ENCODE data around the gene SEL1L3. TPM values are rescaled to one million over a fixed set of nuclear protein-coding genes. Genes with fewer than 3 reads are reported as not detected.

Gene SEL1L3
- polyA plus RNA-seq, 4 donors: 16.3 to 25.4 (median 24.1) TPM

DNA sequence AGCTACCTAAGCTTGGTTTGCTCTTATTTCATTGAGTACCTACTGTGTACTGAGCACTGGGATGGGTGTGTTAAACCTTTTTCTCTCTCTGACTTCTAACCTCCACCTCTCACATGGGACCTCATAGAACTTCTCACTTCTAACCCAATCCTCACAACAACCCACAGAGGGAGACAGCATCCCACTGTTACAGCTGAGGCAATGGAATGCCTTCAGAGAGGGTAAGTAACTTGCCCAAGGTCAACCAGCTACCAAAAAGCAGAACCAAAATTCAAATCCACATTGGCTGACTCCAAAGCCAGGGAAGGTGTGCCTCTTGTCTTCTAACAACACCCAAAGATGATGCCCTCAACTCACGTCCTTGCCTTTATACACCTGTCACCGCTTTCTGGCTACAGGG lies 5.4 kb downstream of the SEL1L3 start:
- no peak for DNase-seq (ENCODE audit: low read depth in 4 of 4, low spot score in 3 of 4)

DNA sequence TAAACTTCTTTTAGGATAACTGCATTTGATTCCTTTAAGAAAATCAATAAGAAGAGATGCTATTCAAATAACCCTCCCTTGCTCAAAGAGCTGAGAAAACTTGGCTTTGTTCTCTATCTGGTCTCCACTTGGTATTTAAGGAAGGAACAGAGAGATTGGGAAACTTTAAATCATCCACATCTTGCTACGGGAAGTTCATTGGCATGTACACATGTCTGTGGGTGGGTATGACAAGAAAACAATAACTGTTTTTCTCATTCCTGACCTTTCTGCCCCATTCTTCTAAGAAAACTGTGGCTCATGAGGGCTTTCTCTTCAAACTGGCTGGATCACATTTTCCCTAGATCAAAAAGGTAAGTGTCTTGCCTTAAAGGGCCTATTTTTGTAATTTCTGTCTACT lies 6.0 kb downstream of the SEL1L3 start:
- no peak for DNase-seq (ENCODE audit: low read depth in 4 of 4, low spot score in 3 of 4)

DNA sequence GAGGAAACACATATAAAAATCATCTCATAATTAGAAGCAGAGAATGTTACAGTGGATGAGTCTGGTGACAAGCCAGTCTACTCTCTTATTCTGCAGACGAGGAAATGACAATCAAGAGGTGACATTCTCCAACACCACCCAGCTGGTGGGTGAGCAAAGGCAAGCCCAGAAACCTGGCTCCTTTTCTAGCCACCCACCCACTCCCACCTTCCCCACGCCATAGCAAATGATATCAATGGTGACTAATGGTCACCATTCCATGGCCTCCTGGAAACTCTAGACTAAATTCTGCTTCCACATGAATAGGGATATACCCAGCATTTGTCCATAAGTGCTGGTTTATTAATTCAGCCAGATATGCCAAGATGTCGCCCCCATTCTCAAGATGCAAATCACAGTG lies 10.7 kb downstream of the SEL1L3 start:
- DNase-seq (ENCODE audit: low read depth in 4 of 4, low spot score in 3 of 4): no peak

- DNase-seq (ENCODE audit: low read depth in 4 of 4, low spot score in 3 of 4): no peak
Observed at GRCh38 chr4:25847329-25847728, 15.5 kb downstream of the SEL1L3 start.

DNA sequence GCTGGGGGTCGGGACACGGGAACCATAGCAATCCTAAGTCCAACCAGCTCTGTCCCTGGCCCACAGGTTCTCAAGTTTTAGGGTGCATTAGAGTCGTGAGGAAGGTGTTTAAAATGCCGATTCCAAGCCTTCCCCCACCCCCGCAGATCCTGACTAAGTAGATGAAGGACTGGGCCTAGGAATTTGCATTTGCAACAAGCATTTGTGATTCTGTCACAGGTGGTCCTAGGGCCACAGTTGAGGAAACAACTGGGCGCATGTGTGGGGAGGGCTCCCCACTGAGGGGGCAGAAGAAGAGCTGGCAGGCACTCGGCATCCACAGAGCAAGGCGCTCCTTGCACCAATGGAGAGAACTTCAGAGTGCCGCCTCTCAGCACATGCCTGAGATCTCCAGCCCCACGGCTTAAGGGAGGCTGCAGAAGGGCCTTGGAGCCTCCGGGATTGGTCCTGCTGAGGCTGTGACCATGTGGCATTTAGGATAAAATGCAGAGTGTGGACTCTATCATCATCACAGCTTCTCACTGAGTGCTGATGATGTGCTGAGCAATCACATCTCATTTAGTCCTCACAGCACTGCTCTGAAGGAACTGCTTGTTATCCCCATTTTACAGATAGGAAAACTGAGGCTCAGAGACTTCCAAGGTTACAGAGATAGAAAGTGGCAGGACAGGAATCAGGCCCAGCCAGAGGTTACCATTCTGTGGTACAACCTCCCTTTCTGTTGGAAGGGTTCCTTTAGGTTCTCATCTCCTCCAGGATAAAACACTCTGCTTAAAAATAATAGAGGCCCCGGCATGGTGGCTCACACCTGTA lies 16.7 kb downstream of the SEL1L3 start:
- no peak for DNase-seq (ENCODE audit: low read depth in 4 of 4, low spot score in 3 of 4)

DNA sequence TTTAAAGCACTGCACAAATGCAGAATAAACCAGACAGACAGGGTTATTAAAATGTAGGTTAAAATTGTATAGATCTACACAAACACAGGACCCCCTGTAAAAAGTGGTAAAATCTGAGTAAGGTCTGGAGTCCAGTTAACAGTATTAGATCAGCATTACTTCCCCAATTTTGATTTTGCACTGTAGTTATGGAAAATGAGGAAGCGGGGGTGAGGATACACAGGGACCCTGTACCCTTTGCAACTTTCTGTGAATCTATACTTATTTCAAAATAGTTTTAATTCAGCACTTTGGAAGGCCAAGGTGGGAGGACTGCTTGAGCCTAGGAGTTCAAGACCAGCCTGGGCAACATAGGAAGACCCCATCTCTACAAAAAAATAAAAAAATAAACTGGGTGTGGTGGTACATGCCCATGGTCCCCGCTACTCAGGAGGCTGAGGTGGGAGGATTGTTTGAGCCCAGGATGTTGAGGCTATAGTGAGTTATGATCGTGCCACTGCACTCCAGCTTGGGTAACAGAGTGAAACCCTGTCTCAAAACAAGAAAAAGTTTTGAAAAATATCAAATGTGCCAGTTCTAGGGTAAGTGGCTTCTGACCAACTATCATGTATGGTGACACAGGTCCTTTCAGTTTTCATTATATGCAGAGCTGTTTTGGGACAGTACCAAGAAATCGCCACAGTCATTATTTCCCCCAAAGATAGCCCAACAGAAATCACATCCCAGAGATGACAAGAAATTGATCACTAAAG lies 17.7 kb downstream of the SEL1L3 start:
- no peak for DNase-seq (ENCODE audit: low read depth in 4 of 4, low spot score in 3 of 4)

DNA sequence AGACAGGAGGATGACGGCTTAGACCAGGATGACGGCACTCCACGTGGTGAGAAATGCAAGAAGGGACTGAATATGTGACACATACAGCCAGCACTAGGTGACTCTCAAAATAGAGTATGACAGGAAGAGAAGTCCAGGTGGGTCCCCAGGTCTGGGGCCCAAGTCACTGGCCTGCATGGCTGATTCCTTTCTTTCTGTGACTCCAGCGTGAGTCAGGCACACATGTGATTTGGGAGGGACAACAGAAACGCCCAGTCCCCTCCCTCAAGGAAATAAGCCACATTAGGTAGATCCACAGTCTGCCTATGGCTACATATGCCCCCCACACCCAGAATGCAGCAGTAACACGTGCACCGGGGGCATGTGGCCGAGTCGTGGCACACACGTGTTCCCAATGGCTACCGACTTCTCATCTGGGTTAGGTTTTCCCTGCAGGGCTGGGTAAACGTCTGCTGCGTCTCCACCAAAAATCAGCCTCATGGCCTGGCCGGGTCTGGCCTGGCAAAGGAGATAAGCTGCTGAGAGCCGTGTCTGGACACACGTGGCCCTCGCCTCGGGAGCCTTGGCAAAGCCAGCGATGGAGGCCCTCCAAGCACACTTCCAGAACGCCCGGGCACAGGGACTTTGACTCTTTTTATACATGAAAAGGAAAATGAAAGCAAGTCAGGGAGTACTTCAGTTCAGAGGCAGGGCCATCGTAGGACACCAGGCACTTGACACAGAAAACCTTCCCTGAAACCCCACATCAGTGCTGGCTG lies 19.3 kb downstream of the SEL1L3 start:
- DNase-seq (ENCODE audit: low read depth in 4 of 4, low spot score in 3 of 4): no peak

DNA sequence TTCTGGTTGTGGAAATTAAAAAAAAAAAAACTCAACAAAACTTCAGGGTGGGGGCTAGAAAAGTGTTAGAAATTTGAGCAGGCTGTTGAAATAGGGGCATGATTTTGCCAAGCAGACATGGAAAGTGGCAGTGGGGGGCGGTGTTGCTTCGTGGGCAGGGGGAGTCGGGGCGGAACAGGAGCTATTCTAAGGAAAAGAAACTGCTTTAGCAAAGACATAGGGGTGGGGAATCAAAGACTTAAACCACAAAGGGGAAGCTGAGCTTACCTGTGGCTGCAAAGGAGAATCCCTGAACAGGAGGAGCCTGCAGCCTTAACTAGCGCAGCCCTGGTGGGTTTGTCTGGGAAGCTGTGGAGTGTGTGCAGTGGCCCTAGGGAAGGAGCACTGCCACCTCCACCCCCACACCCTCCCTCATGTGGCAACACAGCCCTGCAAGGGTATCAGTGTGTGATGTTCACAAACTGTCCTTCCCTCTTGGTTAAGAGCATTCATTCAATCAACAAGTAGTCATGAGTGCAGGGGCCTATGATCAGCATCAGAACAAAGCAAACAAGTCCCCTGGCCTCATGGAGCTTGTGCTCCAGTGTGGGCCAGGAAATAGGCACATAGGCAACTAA lies 20.5 kb downstream of the SEL1L3 start:
- DNase-seq (ENCODE audit: low read depth in 4 of 4, low spot score in 3 of 4): no peak

DNA sequence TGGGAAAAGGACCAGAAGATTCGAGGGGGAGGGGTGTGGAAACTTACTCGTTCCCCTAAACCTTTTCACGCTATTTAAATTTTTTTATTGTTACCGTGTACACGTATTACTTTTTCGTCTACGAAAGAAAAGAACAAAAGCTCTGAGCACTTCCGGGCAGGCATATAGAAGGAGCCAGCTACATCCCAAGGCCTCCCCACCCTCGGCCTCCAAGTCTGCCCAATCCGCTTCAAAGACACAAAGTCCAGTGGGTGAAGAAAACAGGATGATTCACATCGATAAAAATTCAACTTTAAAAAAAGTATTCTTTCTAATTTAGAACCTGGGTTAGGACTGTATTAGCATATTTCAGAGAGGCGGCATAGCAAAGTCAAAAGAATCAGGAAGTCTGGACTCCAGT lies 23.1 kb downstream of the SEL1L3 start:
- no peak for DNase-seq (ENCODE audit: low read depth in 4 of 4, low spot score in 3 of 4)

DNA sequence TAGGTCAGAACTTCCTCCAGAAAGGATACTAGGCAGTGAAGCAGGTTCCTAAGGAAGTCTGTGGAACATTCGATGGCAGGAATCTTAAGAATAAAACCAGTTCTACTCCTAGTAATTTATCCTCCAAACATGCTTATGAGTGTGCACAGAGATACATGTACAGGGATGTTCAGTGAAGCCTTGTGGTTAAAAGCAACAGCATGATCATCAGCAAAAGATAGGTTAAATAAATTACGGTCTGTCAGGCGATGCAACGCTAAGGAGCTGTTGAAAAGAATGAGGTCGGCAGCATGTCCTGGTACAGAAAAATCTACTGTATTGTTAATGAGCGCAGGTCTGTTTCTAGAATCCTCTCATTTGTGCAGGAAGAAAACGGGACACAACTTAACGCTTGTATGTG lies 23.6 kb downstream of the SEL1L3 start:
- no peak for DNase-seq (ENCODE audit: low read depth in 4 of 4, low spot score in 3 of 4)

DNA sequence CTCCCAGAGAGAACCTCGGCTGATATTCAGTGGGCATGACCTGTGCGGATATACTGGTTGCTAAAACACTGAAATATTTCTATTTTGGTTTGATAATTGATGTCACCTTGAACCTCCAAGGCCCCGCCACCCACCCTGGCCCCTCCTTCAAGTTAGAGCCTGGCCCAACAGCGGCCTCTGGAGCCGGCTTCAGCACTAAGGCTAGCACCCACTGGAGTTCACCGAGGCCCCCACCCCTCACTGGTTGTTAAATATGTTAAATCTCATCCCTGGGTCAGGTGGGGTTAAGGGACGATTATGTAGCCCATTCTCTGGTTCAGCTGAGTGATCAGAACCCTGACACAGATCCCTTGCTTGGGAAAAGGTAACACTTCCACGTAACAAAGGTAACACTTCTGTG lies 24.3 kb downstream of the SEL1L3 start:
- no peak for DNase-seq (ENCODE audit: low read depth in 4 of 4, low spot score in 3 of 4)

DNA sequence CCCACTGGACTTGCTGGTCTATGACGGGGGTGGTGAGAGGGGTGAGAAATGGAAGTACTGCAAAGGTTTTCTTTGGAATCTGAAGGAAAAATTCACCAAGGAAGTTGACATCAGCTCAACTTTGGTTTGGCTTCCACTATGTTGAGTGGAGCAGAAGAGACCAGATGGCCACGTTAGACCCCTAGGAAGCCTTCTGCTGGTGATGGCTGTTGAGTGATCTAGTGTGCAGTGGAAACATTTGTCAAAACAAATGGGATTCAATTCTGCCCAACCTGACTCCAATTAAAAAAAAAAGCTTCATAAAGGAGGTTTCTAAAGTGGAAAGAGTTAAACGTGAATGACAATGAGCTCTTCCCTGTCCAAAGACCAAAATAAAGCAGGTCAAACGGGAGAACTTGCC lies 25.7 kb downstream of the SEL1L3 start:
- no peak for DNase-seq (ENCODE audit: low read depth in 4 of 4, low spot score in 3 of 4)

DNA sequence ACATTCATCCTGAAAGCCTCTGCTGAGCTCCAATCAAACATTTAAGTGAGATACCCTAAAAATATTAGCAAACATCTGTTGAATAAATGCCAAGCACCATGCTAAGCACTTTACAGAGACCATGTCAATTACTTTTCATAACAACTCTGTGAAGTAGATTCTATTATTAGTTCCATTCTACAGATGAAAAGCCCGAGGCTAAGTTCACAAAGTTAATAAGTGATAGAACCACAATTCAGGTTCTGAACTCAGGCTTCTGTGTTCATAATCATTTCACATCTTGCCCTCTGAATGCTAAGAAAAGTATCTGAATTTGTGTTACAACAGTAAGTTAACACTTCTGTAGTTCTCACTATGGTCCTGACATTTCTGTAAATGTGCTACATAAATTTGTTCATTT lies 27.4 kb downstream of the SEL1L3 start:
- DNase-seq (ENCODE audit: low read depth in 4 of 4, low spot score in 3 of 4): no peak

GRCh38 chr4:25834411-25835107 lies 28.2 kb downstream of the SEL1L3 start:
- no peak for DNase-seq (ENCODE audit: low read depth in 4 of 4, low spot score in 3 of 4)

- no peak for DNase-seq (ENCODE audit: low read depth in 4 of 4, low spot score in 3 of 4)
Observed at GRCh38 chr4:25830548-25830947, 32.2 kb downstream of the SEL1L3 start.

- DNase-seq (ENCODE audit: low read depth in 4 of 4, low spot score in 3 of 4): no peak
Observed at GRCh38 chr4:25827897-25828296, 34.9 kb downstream of the SEL1L3 start.

DNA sequence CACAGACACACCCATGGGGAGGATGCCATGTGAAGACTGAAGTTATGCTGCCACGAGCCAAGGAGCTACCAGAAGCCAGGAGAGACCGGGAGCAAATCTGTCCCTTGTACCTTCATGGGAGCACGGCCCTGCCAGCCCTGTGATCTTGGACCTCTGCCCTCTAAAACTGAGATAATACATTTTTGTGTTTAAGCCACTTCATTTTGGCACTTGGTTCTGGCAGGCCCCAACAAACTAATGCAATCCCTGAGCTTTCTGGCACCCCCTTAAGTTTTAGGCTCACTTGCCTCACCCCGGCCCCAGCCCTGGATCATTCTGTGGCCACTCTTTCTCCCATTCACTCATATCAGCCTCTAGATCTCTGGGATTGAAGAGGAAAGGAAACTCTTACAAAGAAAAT lies 35.4 kb downstream of the SEL1L3 start:
- DNase-seq (ENCODE audit: low read depth in 4 of 4, low spot score in 3 of 4): no peak

DNA sequence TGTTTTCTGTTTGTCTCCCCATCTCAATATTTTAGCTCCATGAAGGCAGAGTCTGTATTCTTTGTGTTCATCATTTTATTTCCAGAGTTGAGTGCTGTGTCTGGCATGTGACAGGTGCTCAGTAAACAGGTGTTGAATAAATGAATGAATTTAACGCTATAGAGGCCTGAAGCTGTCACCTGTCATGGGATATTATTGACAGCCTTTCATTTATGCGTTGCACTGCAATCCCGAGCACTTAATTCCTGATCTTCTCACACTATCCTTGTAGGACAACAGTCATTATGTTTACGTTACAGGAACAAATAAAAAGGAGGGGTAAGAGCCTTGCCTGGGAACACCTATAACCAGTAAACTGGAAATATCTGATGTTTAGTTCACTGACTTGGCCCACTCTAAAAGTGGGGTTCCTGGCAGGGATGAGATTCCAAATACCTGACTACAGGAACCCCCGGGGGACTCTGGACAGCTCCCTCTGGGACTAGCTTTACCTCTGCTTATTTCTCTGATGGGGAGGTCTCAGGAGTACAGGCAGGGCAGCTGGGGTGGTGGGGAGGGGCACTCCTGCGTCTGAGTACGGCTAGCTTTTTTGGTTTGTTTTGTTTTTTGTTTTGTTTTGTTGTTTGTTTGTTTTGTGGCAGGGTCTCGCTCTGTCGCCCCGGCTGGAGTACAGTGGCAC lies 36.6 kb downstream of the SEL1L3 start:
- DNase-seq (ENCODE audit: low read depth in 4 of 4, low spot score in 3 of 4): no peak

- no peak for DNase-seq (ENCODE audit: low read depth in 4 of 4, low spot score in 3 of 4)
Observed at GRCh38 chr4:25823632-25824031, 39.2 kb downstream of the SEL1L3 start.

- no peak for DNase-seq (ENCODE audit: low read depth in 4 of 4, low spot score in 3 of 4)
Observed at GRCh38 chr4:25821899-25822298, 40.9 kb downstream of the SEL1L3 start.

Measured in right renal pelvis (tissue), 4 donors.